Ascending aorta (tissue), 2 donors: Measurements from ENCODE around the gene BCL6B. TPM values are rescaled to one million over a fixed set of nuclear protein-coding genes. Genes with fewer than 3 reads are reported as not detected.

Experiments
- DNase-seq, 2 donors: peaks; one replicate each; pipeline ENCODE4 v3.0.0-alpha.2; 2019; ENCODE audit warnings: low spot score in 2 of 2
- H3K27ac ChIP-seq, 2 donors: fragments of 200-600 bp; sonication (generic); one replicate each; pipeline ENCODE4 v1.5.1; 2016 to 2017; ENCODE audit warnings: mild to moderate bottlenecking in 1 of 2
- H3K27me3 ChIP-seq: fragments of 200-600 bp; sonication (generic); one replicate; pipeline ENCODE4 v1.5.1; 2017
- H3K36me3 ChIP-seq, 2 donors: fragments of 200-600 bp; sonication (generic); one replicate each; pipeline ENCODE4 v1.5.1; 2016
- H3K4me1 ChIP-seq, 2 donors: fragments of 200-600 bp; sonication (generic); one replicate each; pipeline ENCODE4 v1.5.1; 2016 to 2017; ENCODE audit warnings: mild to moderate bottlenecking in 1 of 2
- H3K4me3 ChIP-seq, 2 donors: fragments of 200-600 bp; sonication (generic); one replicate each; pipeline ENCODE4 v1.5.1; 2016 to 2017; ENCODE audit warnings: mild to moderate bottlenecking in 1 of 2
- H3K9me3 ChIP-seq, 2 donors: fragments of 200-600 bp; sonication (generic); one replicate each; pipeline ENCODE4 v1.5.1; 2016
- CTCF ChIP-seq, 3 experiments: fragments of 200-600 bp in 2 of 3; fragments of 450-650 bp in 1 of 3; sonication (generic) in 2 of 3; IDR thresholded peaks; one replicate each; pipeline ENCODE4 v1.5.1; 2016 to 2019; ENCODE audit warnings: antibody characterized with exemption in 3 of 3, mild to moderate bottlenecking in 1 of 3, moderate library complexity in 1 of 3
- intact Hi-C: fragments of 100-400 bp; cut with DNase I; formaldehyde crosslinking; loops from one replicate; pipeline ENCODE4 v1.15.1; 2023
- total RNA-seq: library from RNA; depleted of rRNA; stranded (reverse); fragments of >200 nt; gene quantifications from one replicate; pipeline ENCODE4 v1.1.0, GENCODE V29; 2016

BCL6B gene
- total RNA-seq, 1 donor from 2014 or later: 16.4 TPM

GRCh38 chr17:6994118-6994598 lies 28.7 kb upstream of the BCL6B start:
- H3K36me3 ChIP-seq: peaks cover 8 to 23% of the 10 kb centered on the region in 2 donors
- H3K4me1 ChIP-seq: peaks cover 7 to 8% of the 10 kb centered on the region in 2 donors
- TF ChIP-seq CTCF (IDR thresholded peaks at IDR 0.05): no peak
- H3K9me3 ChIP-seq: no peaks in the 10 kb centered on the region
- intact Hi-C loops: no loop called here
- H3K27me3 ChIP-seq: no peaks in the 10 kb centered on the region
- no peak overlapping the region for H3K4me3 ChIP-seq
- no peak overlapping the region for H3K27ac ChIP-seq
- DNase-seq: no peak

GRCh38 chr17:6994666-6995256 lies 28.1 kb upstream of the BCL6B start:
- Histone ChIP-seq H3K9me3 (no peaks in the 10 kb centered on the region), H3K4me3 (no peak overlapping the region), H3K36me3 (peaks cover 10 to 29% of the 10 kb centered on the region in 2 donors), H3K27me3 (no peaks in the 10 kb centered on the region), H3K27ac (no peak overlapping the region), H3K4me1 (peaks cover 7 to 8% of the 10 kb centered on the region in 2 donors)
- no peak for TF ChIP-seq CTCF (IDR thresholded peaks at IDR 0.05)
- no peak for DNase-seq
- intact Hi-C loops: no loop called here

GRCh38 chr17:6995500-6996255 lies 27.2 kb upstream of the BCL6B start, which contains the start of gene ALOX12:
TSS of gene ALOX12 (plus strand) at chr17:6996049. CDS start at chr17:6996118, 69 bp downstream.
- Histone ChIP-seq H3K27ac (no peak within 1 kb of the TSS), H3K4me3 (peak within 1 kb of the TSS; percentile 35 to 64), H3K9me3 (no peaks in the 10 kb centered on the region), H3K27me3 (no peaks in the 10 kb centered on the region), H3K36me3 (peaks cover 20 to 38% of the 10 kb centered on the region in 2 donors), H3K4me1 (peaks cover 7 to 8% of the 10 kb centered on the region in 2 donors)
- no peak for DNase-seq
- no peak for TF ChIP-seq CTCF (IDR thresholded peaks at IDR 0.05)
- intact Hi-C loops: no loop called here

- intact Hi-C loops: no loop called here
- Histone ChIP-seq H3K27ac (no peak overlapping the region), H3K27me3 (no peaks in the 10 kb centered on the region), H3K9me3 (no peaks in the 10 kb centered on the region), H3K36me3 (peaks cover 27 to 46% of the 10 kb centered on the region in 2 donors), H3K4me3 (peak overlapping the region; percentile 35 to 64), H3K4me1 (peaks cover 7 to 8% of the 10 kb centered on the region in 2 donors)
- no peak for DNase-seq
- no peak for TF ChIP-seq CTCF (IDR thresholded peaks at IDR 0.05)
These were observed 26.4 kb upstream of the BCL6B start for GRCh38 chr17:6996256-6997011.

- H3K36me3 ChIP-seq: peaks cover 32 to 53% of the 10 kb centered on the region in 2 donors
These were observed 25.7 kb upstream of the BCL6B start for GRCh38 chr17:6997171-6997570.

More at GRCh38 chr17:6997171-6997570, 25.7 kb upstream of the BCL6B start:
- Histone ChIP-seq H3K27me3 (no peaks in the 10 kb centered on the region), H3K9me3 (no peaks in the 10 kb centered on the region), H3K4me1 (peaks cover 7 to 8% of the 10 kb centered on the region in 2 donors), H3K4me3 (no peak overlapping the region), H3K27ac (no peak overlapping the region)
- DNase-seq: no peak
- intact Hi-C loops: no loop called here
- no peak for TF ChIP-seq CTCF (IDR thresholded peaks at IDR 0.05)
